Tibial nerve (tissue), 4 donors: ENCODE results near the gene KLF8. TPM values are rescaled to one million over a fixed set of nuclear protein-coding genes. Genes with fewer than 3 reads are reported as not detected.

Experiments
- DNase-seq, 2 donors: peaks; one replicate each; pipeline ENCODE4 v3.0.0-alpha.2; 2019; ENCODE audit warnings: low spot score in 2 of 2
- H3K27ac ChIP-seq, 4 donors: fragments of 200-600 bp; sonication (generic) in 3 of 4; one replicate each; pipeline ENCODE4 v1.5.1; 2017 to 2019; ENCODE audit warnings: mild to moderate bottlenecking in 1 of 4
- H3K27me3 ChIP-seq, 2 donors: fragments of 200-600 bp; sonication (generic) in 1 of 2; one replicate each; pipeline versions ENCODE4 v1.5.1 to v1.6.0; 2017 to 2019
- H3K36me3 ChIP-seq, 3 donors: fragments of 200-600 bp; sonication (generic); one replicate each; pipeline ENCODE4 v1.5.1; 2018 to 2019
- H3K4me1 ChIP-seq, 4 donors: fragments of 200-600 bp; sonication (generic) in 3 of 4; one replicate each; pipeline ENCODE4 v1.5.1; 2017 to 2019
- H3K4me3 ChIP-seq, 4 donors: fragments of 200-600 bp; sonication (generic) in 3 of 4; one replicate each; pipeline ENCODE4 v1.5.1; 2017 to 2019; ENCODE audit warnings: mild to moderate bottlenecking in 1 of 4, moderate library complexity in 1 of 4
- H3K9me3 ChIP-seq, 4 donors: fragments of 200-600 bp; sonication (generic) in 3 of 4; one replicate each; pipeline ENCODE4 v1.5.1; 2017 to 2019
- EP300 ChIP-seq, 2 donors: sonication (generic); formaldehyde crosslinking; IDR thresholded peaks; one replicate each; pipeline ENCODE4 v1.6.1; 2017; ENCODE audit warnings: antibody characterized with exemption in 2 of 2, mild to moderate bottlenecking in 1 of 2
- POLR2A ChIP-seq, 2 donors: fragments of 450-650 bp; IDR thresholded peaks; one replicate each; pipeline ENCODE4 v1.6.1; 2017; ENCODE audit warnings: antibody characterized with exemption in 2 of 2, mild to moderate bottlenecking in 2 of 2, moderate library complexity in 2 of 2
- WGBS, 2 donors: methylation state at CpG; one replicate each; pipeline ENCODE4 v1.1.5; 2018; 5-methylcytosine and 5-hydroxymethylcytosine counted together
- total RNA-seq, 4 donors: library from RNA; depleted of rRNA; stranded (reverse); fragments of >200 nt; gene quantifications; one replicate each; pipeline ENCODE4 v1.1.0, GENCODE V29; 2016
- TF ChIP-seq, protein P1 (sequence below), 5 experiments: fragments of 200-600 bp in 3 of 5; fragments of 450-650 bp in 2 of 5; sonication (generic) in 3 of 5; IDR thresholded peaks; one replicate each; pipeline ENCODE4 v1.5.1; 2016 to 2019; ENCODE audit warnings: antibody characterized with exemption in 5 of 5, mild to moderate bottlenecking in 3 of 5, moderate library complexity in 2 of 5

The KLF8 gene
- total RNA-seq, 4 donors from 2014 or later = 20.5 to 28.8 (median 24.1) TPM

DNA sequence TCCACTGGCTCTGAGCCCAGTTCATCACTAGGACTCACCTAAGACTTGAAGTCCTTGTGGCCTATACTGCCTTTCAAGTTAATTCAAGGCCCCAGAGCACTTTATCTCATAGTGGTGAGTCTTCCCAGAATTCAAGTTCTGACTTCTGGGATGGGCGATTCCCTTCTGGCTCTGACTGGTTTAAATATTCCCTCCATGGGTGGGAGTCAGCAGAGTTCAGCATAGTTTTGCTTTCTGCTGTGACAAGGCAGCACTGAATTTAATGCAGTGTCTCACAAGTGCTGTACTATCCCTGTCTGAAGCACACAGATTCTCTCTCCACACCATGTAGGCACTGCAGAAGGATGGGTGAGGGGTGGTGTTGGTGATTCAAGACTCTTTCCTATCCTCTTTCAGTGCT is 46.5 kb downstream of the KLF8 start:
- no peak for DNase-seq
- Histone ChIP-seq H3K27ac (no peak overlapping the region), H3K4me1 (no peaks in the 10 kb centered on the region), H3K36me3 (no peaks in the 10 kb centered on the region), H3K9me3 (no peaks in the 10 kb centered on the region), H3K27me3 (peaks cover 0 to 6% of the 10 kb centered on the region in 2 donors), H3K4me3 (no peak overlapping the region)
- TF ChIP-seq, protein P1, sequence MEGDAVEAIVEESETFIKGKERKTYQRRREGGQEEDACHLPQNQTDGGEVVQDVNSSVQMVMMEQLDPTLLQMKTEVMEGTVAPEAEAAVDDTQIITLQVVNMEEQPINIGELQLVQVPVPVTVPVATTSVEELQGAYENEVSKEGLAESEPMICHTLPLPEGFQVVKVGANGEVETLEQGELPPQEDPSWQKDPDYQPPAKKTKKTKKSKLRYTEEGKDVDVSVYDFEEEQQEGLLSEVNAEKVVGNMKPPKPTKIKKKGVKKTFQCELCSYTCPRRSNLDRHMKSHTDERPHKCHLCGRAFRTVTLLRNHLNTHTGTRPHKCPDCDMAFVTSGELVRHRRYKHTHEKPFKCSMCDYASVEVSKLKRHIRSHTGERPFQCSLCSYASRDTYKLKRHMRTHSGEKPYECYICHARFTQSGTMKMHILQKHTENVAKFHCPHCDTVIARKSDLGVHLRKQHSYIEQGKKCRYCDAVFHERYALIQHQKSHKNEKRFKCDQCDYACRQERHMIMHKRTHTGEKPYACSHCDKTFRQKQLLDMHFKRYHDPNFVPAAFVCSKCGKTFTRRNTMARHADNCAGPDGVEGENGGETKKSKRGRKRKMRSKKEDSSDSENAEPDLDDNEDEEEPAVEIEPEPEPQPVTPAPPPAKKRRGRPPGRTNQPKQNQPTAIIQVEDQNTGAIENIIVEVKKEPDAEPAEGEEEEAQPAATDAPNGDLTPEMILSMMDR (IDR thresholded peaks at IDR 0.05) = no peak
- TF ChIP-seq EP300 (IDR thresholded peaks at IDR 0.05) (no peak), POLR2A (IDR thresholded peaks at IDR 0.05) (no peak)
- 56% methylated on average over 1 of the region's 1 CpG; no CpG with 5 or more reads in 1 of the 2 donors for WGBS, 2 donors

DNA sequence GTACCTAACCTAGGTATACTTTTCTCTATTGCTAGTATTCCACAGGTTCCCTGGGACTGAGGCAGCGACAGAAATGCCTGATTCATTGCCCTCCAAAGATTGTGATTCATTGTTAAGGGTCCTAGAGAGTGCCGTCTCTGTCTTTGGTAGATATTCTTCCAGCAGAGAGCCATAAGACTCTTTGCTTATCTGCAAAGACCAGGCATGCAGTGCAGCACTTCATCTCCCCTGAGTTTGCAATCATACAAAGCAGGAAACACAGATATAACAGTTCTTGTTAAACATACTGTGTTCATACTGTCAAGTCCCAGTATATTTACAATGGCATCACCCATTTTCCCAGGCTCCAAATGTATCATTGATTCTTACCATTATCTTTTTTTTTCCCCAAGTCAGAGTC is 47.7 kb downstream of the KLF8 start:
- no peaks in the 10 kb centered on the region for H3K4me1 ChIP-seq
- no peak overlapping the region for H3K4me3 ChIP-seq
- no peak for DNase-seq
- peaks cover 0 to 6% (median 0%) of the 10 kb centered on the region in 3 donors for H3K36me3 ChIP-seq
- no peaks in the 10 kb centered on the region for H3K9me3 ChIP-seq
- WGBS, 2 donors = 52 to 74% methylated on average over 2 of the region's 2 CpGs
- TF ChIP-seq, protein P1 (IDR thresholded peaks at IDR 0.05) = no peak
- no peak for TF ChIP-seq POLR2A (IDR thresholded peaks at IDR 0.05)
- no peak for TF ChIP-seq EP300 (IDR thresholded peaks at IDR 0.05)
- H3K27me3 ChIP-seq = peaks cover 0 to 6% of the 10 kb centered on the region in 2 donors
- H3K27ac ChIP-seq = no peak overlapping the region

DNA sequence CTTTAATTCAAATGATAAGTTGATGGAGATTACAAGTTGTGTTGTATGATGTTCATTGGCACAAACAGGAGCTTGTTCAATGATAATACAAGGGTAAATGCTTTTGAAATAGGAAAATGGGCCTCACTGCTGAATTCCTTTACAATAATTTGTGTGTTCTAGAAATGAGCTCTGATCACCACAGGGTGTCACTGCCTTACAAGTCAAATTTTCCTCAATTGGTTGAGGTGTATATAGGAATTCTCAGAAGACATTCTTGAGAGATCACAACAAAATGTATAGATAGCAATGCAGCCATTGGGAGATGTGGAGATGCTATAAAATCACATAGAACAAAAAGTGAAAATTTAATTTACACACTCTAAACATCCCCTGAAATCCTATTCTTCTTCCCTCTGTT is 49.6 kb downstream of the KLF8 start:
- Histone ChIP-seq H3K4me3 (no peak overlapping the region), H3K4me1 (no peaks in the 10 kb centered on the region), H3K27ac (no peak overlapping the region), H3K9me3 (no peaks in the 10 kb centered on the region), H3K36me3 (peaks cover 0 to 6% (median 0%) of the 10 kb centered on the region in 3 donors), H3K27me3 (peaks cover 0 to 6% of the 10 kb centered on the region in 2 donors)
- no peak for DNase-seq
- no peak for TF ChIP-seq POLR2A (IDR thresholded peaks at IDR 0.05)
- TF ChIP-seq, protein P1 (IDR thresholded peaks at IDR 0.05) = no peak

DNA sequence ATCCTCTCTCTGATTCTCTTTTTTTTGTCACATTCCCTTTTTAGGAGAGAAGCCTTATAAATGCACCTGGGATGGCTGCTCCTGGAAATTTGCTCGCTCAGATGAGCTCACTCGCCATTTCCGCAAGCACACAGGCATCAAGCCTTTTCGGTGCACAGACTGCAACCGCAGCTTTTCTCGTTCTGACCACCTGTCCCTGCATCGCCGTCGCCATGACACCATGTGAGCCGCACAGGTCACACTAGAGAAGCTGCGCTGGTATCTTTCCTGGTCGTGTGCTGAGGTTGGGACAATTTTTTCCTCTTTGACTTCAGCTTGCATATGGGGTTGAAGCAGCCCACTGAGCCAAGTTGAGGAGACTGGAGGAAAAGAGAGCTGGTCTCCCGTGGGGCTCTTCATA is 52.1 kb downstream of the KLF8 start:
- Histone ChIP-seq H3K36me3 (peaks cover 0 to 21% (median 0%) of the 10 kb centered on the region in 3 donors), H3K4me3 (no peak overlapping the region), H3K27me3 (no peaks in the 10 kb centered on the region), H3K9me3 (no peaks in the 10 kb centered on the region), H3K4me1 (no peaks in the 10 kb centered on the region), H3K27ac (no peak overlapping the region)
- DNase-seq = no peak
- TF ChIP-seq, protein P1 (IDR thresholded peaks at IDR 0.05) = no peak
- TF ChIP-seq POLR2A (IDR thresholded peaks at IDR 0.05) = no peak
- no peak for TF ChIP-seq EP300 (IDR thresholded peaks at IDR 0.05)
- WGBS, 2 donors = 84 to 91% methylated on average over 7 to 13 of the region's 13 CpGs

DNA sequence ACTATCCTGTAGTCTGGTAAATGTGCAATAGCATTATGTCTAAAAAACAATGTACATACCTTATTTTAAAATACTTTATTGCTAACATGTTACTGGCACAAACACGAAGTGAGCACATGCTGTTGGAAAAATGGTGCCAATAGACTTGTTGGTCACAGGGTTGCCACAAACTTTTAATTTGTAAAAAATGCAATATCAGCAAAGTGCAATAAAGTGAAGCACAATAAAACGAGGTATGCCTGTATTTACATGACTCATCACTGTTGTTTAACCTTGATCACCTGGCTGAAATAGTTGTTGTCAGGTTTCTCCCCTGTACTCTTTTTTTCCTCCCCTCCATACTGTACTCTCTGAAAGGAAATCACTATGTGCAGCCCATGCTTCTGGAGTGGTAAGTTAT is 56.5 kb downstream of the KLF8 start:
- TF ChIP-seq, protein P1 (IDR thresholded peaks at IDR 0.05) = no peak
- no peak for TF ChIP-seq EP300 (IDR thresholded peaks at IDR 0.05)
- TF ChIP-seq POLR2A (IDR thresholded peaks at IDR 0.05) = no peak
- no peak for DNase-seq
- Histone ChIP-seq H3K4me3 (no peak overlapping the region), H3K27me3 (no peaks in the 10 kb centered on the region), H3K9me3 (peaks cover 0 to 4% (median 0%) of the 10 kb centered on the region in 4 donors), H3K36me3 (peaks cover 0 to 29% (median 0%) of the 10 kb centered on the region in 3 donors), H3K27ac (no peak overlapping the region), H3K4me1 (no peaks in the 10 kb centered on the region)
- WGBS, 2 donors = 50 to 90% methylated on average over 2 of the region's 2 CpGs
